Memory B cell (primary cell): ENCODE results near the gene CBFA2T3.
"Not testable (repeated sequence)": the region's sequence is repeated elsewhere in the genome, so short reads cannot be mapped to it uniquely, and the experiment has no call there.

ENCODE experiments used
- ATAC-seq: fragments of 150-1000 bp; cut with Tn5 transposase; 2 replicates; pipeline ENCODE4 v1.10.0; 2021; ENCODE audit warnings: low read depth, mild to moderate bottlenecking, moderate library complexity
- DNase-seq, 2 donors: peaks; one replicate each; pipeline ENCODE4 v3.0.0; 2022; ENCODE audit warnings: low spot score in 2 of 2
- H3K27ac Mint-ChIP-seq: one replicate; pipeline ENCODE4 v1.8.0; 2022; ENCODE audit warnings: mild to moderate bottlenecking, moderate library complexity, mixed read lengths
- H3K27me3 Mint-ChIP-seq: one replicate; pipeline ENCODE4 v1.8.0; 2022; ENCODE audit warnings: mixed read lengths
- H3K36me3 Mint-ChIP-seq: one replicate; pipeline ENCODE4 v1.8.0; 2022; ENCODE audit warnings: mild to moderate bottlenecking, mixed read lengths
- H3K4me1 Mint-ChIP-seq: one replicate; pipeline ENCODE4 v1.8.0; 2022; ENCODE audit warnings: mixed read lengths
- H3K4me3 Mint-ChIP-seq: one replicate; pipeline ENCODE4 v1.8.0; 2022; ENCODE audit warnings: mild to moderate bottlenecking, moderate library complexity, mixed read lengths
- H3K9me3 Mint-ChIP-seq: one replicate; pipeline ENCODE4 v1.8.0; 2022; ENCODE audit warnings: mixed read lengths

The CBFA2T3 gene

GRCh38 chr16:89017543-89018281 is 40.7 kb upstream of the CBFA2T3 start:
- peaks cover 10% of the 10 kb centered on the region for H3K27me3 Mint-ChIP-seq
- H3K4me3 Mint-ChIP-seq, result no peak overlapping the region

GRCh38 chr16:89016561-89016960 is 39.6 kb upstream of the CBFA2T3 start:
- not testable (repeated sequence) for DNase-seq, H3K9me3 Mint-ChIP-seq, H3K4me3 Mint-ChIP-seq, H3K36me3 Mint-ChIP-seq, H3K27ac Mint-ChIP-seq, ATAC-seq, H3K4me1 Mint-ChIP-seq
- H3K27me3 Mint-ChIP-seq, result peaks cover 20% of the 10 kb centered on the region

More at GRCh38 chr16:89017543-89018281, 40.7 kb upstream of the CBFA2T3 start:
- H3K9me3 Mint-ChIP-seq, result no peaks in the 10 kb centered on the region
- H3K4me1 Mint-ChIP-seq, result peaks cover 5% of the 10 kb centered on the region
- H3K36me3 Mint-ChIP-seq, result no peaks in the 10 kb centered on the region
- no peak overlapping the region for H3K27ac Mint-ChIP-seq
- DNase-seq (no peak), ATAC-seq (no peak)

GRCh38 chr16:89015271-89015859 is 38.4 kb upstream of the CBFA2T3 start:
- Mint-ChIP-seq H3K36me3 (no peaks in the 10 kb centered on the region), H3K9me3 (peaks cover 5% of the 10 kb centered on the region), H3K27ac (no peak overlapping the region), H3K4me1 (peaks cover 10% of the 10 kb centered on the region), H3K4me3 (no peak overlapping the region), H3K27me3 (peaks cover 21% of the 10 kb centered on the region)
- ATAC-seq (no peak), DNase-seq (no peak)

GRCh38 chr16:89014403-89015230 is 37.6 kb upstream of the CBFA2T3 start:
- Mint-ChIP-seq H3K36me3 (no peaks in the 10 kb centered on the region), H3K27ac (no peak overlapping the region), H3K9me3 (peaks cover 5% of the 10 kb centered on the region), H3K4me3 (no peak overlapping the region), H3K4me1 (peaks cover 10% of the 10 kb centered on the region), H3K27me3 (peaks cover 25% of the 10 kb centered on the region)
- ATAC-seq (no peak), DNase-seq (no peak)

- Mint-ChIP-seq H3K27me3 (peaks cover 30% of the 10 kb centered on the region), H3K4me1 (peaks cover 13% of the 10 kb centered on the region), H3K27ac (no peak overlapping the region), H3K36me3 (no peaks in the 10 kb centered on the region), H3K9me3 (peaks cover 6% of the 10 kb centered on the region), H3K4me3 (no peak overlapping the region)
- ATAC-seq (no peak), DNase-seq (no peak)
Measured at GRCh38 chr16:89013692-89014402, 36.8 kb upstream of the CBFA2T3 start.

GRCh38 chr16:89013111-89013510 is 36.1 kb upstream of the CBFA2T3 start:
- Mint-ChIP-seq H3K27me3 (peaks cover 34% of the 10 kb centered on the region), H3K9me3 (peaks cover 6% of the 10 kb centered on the region), H3K4me1 (peaks cover 13% of the 10 kb centered on the region), H3K36me3 (no peaks in the 10 kb centered on the region), H3K27ac (no peak overlapping the region), H3K4me3 (no peak overlapping the region)
- ATAC-seq (no peak), DNase-seq (no peak)

GRCh38 chr16:89012622-89012995 is 35.6 kb upstream of the CBFA2T3 start:
- no peak overlapping the region for H3K4me3 Mint-ChIP-seq
- DNase-seq (no peak), ATAC-seq (no peak)
- H3K36me3 Mint-ChIP-seq, result no peaks in the 10 kb centered on the region
- H3K4me1 Mint-ChIP-seq, result peaks cover 13% of the 10 kb centered on the region
- H3K9me3 Mint-ChIP-seq, result peaks cover 6% of the 10 kb centered on the region
- peaks cover 34% of the 10 kb centered on the region for H3K27me3 Mint-ChIP-seq
- no peak overlapping the region for H3K27ac Mint-ChIP-seq

- H3K4me1 Mint-ChIP-seq, result peaks cover 15% of the 10 kb centered on the region
- peaks cover 6% of the 10 kb centered on the region for H3K9me3 Mint-ChIP-seq
- H3K4me3 Mint-ChIP-seq, result no peak overlapping the region
Measured at GRCh38 chr16:89011909-89012621, 35.1 kb upstream of the CBFA2T3 start.

GRCh38 chr16:89010210-89010925 is 33.4 kb upstream of the CBFA2T3 start:
- ATAC-seq, result no peak
- Mint-ChIP-seq H3K27ac (no peak overlapping the region), H3K9me3 (peaks cover 6% of the 10 kb centered on the region)

More at GRCh38 chr16:89011909-89012621, 35.1 kb upstream of the CBFA2T3 start:
- no peaks in the 10 kb centered on the region for H3K36me3 Mint-ChIP-seq
- H3K27ac Mint-ChIP-seq, result no peak overlapping the region
- no peak for DNase-seq
- no peak for ATAC-seq
- peaks cover 34% of the 10 kb centered on the region for H3K27me3 Mint-ChIP-seq

GRCh38 chr16:89009343-89010209 is 32.6 kb upstream of the CBFA2T3 start:
- Mint-ChIP-seq H3K36me3 (no peaks in the 10 kb centered on the region), H3K27me3 (peaks cover 34% of the 10 kb centered on the region), H3K4me3 (no peak overlapping the region), H3K9me3 (peaks cover 6% of the 10 kb centered on the region), H3K27ac (no peak overlapping the region), H3K4me1 (peaks cover 17% of the 10 kb centered on the region)
- ATAC-seq, result peak; percentile 60
- DNase-seq, result peak; percentile 53 to 62

More at GRCh38 chr16:89010210-89010925, 33.4 kb upstream of the CBFA2T3 start:
- Mint-ChIP-seq H3K27me3 (peaks cover 34% of the 10 kb centered on the region), H3K4me3 (no peak overlapping the region), H3K4me1 (peaks cover 15% of the 10 kb centered on the region), H3K36me3 (no peaks in the 10 kb centered on the region)
- DNase-seq, result no peak

- H3K4me3 Mint-ChIP-seq, ATAC-seq, H3K27ac Mint-ChIP-seq, DNase-seq, H3K9me3 Mint-ChIP-seq, H3K36me3 Mint-ChIP-seq: not testable (repeated sequence)
- Mint-ChIP-seq H3K4me1 (peaks cover 24% of the 10 kb centered on the region), H3K27me3 (peaks cover 33% of the 10 kb centered on the region)
Measured at GRCh38 chr16:89008796-89009195, 31.8 kb upstream of the CBFA2T3 start.
